SKM-1 treated with dmso at 0.1 percent for 144 hours (cell line): ENCODE results near the gene P2RX2.

Experiments
- DNase-seq: peaks from one replicate; lab custom pipeline; 2025; ENCODE audit not compliant: unreplicated experiment; lab: John Stamatoyannopoulos, UW

The P2RX2 gene

DNA sequence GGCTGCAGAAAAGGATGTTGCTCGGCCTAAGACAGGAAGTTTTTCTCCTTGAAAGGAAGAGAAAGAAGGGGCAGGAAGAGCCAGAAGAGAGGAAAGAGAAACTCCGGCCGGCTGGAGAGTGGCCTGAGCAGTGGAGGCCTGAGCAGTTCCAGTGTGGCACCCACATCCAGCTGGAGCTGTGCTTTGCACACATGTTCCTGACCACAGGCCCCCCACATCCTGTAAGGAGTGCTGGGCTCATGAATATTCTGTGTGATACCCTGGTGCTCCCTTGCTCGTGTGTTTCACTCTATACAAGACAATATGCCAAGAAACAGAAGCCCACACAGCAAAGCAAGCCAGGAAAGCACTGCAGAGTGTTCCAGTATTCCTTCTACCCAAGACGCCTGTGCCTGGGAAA, 41.5 kb downstream of the P2RX2 start:
- no peak for DNase-seq

DNA sequence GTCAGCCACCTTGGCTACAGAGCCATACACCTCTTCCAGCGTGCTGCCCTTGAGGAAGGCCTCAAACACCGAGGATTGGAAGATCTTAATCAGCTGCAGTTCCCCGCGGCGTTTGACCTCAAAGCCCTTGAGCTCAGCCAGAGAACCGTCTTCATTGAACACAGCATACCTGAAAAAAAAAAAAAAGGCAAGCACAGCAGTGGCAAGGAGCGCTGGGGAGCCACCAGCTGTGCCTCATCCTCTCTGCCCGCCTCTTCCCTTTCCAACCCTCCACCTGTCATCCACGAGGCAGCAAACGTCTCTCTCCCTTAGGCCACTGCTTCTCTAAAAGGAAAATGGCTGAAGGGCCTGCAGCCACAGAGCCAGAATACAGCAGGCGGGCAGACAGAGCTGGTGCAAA, 42.4 kb downstream of the P2RX2 start:
- DNase-seq = no peak

DNA sequence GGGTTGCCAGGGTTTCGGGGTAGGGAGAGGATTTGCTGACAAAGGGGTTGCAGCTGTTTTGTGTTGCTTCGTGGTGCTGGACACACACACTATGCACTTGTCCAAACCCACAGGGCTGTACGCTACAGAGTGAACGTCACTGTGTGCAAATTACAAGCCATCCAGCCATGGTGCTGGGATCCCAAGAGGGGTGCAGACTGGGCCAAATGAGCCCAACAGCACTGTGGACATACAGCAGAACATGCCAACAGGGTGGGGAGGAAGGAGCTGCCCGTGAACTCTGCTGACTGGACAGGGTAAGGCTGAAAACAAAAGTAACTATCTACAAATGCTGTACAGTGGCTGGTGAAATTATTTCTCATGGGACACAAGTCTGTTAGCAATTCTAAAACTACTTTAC, 43.4 kb downstream of the P2RX2 start:
- no peak for DNase-seq

DNA sequence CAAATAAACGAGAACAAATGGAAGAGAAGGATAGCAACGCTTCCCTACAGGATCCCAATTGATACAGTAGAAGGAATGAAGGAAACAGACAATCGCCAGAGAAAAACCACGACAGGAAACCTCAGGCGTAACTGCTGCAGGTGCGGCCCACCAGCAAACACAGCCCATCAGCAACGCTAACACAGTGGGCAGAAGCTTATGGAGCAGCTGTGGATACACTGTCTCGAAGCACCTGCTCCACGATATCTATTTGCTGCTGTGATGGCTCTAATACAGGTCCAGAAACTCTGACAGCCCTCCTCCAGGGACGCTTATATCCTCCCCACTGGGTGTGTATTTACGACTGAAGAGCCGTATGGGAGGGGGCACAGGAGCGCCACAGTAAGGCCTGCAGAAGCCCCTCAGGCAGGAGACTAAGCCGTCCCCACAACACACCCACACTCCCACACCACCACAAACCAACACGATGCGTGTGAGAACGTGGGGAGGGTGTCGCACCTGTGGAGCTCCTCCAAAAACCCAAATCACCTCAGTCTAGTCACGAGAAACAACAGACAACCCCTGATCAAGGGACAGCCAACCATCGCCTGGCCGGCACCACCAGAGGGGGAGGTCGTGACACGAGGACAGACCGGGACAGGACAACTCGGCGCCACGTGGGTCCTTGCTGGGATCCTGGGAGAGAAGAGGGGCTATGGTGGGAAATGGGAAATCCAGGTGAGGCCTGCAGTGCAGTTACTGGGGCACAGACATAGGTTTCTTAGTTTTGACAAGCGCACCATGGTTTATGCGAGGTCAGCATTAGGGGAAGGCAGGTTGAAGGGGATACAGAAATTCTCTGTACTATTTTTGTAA, 44.6 kb downstream of the P2RX2 start:
- DNase-seq = no peak

DNA sequence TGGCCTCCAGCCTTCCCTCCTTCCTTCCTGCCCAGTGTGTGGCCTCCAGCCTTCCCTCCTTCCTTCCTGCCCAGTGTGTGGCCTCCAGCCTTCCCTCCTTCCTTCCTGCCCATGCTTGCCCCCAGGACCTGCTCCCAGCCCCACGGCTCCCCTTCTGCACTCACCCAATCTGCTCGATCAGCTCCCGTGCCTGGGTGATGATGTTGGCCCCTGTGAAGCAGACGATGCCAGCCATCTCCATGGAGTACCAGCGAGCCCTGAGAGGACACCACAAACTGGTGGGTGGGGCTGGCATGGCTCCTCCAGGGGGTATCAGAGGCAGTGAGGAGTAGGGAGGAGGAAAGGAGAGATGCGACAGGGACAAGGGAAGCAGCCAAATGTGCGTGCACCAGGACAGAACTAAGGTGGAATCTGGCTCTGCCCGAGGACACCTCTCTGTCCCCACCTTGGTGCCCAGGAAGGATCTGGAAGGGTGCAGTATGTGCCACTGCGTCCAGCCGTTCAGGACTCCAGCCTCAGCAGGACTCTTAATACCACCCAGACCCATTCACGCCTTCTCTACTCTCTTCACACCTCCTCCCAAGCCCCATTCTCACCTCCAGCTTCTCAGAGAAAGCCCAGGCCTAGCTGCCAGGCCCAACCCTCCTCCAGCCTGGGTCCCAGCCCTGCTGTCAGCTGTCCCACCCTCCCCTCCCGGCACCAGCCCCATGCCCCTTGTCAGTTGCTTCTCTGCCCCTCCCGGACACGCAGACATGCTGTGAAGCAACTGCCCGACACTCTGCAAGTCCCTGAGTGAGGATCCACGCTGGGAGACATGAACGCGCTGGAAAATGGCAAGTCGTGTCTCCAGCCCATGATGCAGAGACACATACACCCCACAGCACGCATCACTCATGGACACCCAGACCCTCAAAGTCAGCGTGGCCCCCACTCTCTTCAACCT, 45.9 kb downstream of the P2RX2 start:
- DNase-seq = no peak

DNA sequence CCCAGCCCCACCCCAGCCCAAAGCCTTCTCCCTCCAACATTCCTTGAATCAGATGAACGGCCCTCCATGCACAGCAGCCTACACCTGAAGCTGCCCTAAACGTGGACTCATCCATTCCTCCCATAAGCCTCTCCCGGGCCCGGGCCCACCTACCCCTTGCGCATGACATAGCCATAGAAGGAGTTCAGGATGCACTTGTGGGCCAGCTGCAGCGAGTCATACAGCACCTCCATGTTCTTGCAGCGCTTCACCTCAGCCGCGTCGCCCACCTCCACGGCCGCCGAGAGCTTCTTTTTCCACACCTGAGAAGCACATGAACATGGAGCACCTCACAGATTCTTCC, 46.5 kb downstream of the P2RX2 start:
- no peak for DNase-seq

DNA sequence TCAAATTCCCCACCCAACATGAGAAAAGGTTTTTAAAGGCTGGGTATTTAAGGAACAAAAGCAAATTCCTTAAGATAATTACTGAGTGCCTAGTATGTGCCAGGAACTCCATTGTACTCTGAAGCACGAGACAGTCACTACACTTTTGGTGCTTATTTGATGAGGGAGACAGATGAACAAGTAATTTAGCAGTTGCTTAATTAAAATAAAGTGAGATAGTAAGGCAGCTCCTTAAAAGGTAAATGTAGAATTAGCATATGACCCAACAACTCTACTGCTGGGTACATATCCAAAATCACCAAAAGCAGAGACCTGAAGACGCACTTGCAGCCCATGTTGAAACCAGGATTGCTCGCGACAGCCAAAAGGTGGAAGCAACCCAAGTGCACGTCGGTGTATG, 47.2 kb downstream of the P2RX2 start:
- DNase-seq = no peak

DNA sequence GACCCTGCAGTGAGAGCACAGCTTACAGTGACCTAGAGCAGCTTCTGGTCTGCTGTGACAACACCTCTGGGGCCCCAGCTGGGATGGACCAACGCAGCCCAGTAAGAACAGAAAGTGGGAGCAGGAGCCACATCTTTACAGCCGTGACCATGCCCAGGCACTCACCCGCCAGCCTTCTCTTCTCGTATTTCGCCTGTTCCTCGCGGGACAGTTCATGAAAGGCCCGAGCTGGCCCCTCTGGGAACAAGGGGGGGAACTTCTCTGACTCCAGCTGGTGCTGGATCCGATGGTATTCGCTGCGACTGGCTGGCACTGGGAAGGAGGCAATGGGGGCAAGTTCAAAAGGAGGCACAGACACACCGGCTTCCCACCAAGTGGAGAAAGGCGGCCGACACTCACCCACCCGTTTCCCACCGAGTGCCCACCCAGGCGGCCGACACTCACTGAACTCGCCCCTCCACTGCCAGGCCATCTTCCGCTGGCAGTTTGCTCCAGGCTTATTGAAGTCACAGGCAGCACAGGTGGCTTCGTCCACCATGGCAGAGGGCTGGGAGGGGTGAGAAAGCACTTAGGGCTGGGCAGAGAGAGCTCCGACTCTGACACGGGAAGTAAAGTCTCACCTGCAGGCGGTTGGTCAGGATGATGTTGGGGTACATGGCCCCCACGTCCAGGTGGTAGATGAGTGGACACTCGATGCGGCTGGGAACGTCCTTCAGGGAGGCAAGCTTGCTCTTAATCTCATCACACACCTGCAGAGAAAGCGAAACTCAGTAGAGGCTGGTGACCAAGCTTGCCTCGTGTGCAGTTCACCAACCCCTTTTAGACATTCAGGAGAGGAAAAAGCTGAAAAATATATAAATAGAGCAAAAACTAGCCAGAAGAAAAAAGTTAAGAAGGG, 49.9 kb downstream of the P2RX2 start:
- DNase-seq = no peak

DNA sequence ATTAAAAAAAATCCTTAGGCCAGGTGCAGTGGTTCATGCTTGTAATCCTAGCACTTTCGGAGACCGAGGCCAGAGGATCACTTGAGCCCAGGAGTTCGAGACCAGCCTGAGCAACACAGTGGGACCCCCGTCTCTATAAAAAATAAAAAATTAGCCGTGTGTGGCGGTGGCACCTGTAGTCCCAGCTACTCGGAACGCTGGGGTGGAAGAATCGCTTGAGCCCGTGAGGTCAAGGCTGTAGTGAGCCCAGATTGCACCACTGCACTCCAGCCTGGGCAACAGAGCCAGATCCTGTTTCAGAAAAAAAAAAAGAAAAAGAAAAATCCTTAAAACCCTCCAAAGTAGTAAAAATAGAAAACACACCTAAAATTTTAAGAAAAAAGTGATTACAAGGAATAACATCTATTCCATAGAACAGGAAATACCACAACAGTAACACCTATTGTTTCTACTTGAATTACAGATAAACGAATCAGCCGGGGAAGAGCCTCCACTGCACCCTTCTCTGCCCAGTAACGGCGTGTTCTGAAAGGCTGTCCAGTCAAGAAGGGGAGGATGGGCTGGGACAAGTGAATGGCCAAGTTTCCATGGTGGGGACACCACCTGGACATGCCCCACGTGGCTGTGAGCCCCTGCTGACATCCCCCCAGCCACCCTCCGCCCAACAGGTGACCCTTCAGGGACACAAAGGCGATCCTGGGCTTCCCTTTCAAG, 50.7 kb downstream of the P2RX2 start:
- DNase-seq = no peak
